ENCODE measurements around the gene CD7.

DNA sequence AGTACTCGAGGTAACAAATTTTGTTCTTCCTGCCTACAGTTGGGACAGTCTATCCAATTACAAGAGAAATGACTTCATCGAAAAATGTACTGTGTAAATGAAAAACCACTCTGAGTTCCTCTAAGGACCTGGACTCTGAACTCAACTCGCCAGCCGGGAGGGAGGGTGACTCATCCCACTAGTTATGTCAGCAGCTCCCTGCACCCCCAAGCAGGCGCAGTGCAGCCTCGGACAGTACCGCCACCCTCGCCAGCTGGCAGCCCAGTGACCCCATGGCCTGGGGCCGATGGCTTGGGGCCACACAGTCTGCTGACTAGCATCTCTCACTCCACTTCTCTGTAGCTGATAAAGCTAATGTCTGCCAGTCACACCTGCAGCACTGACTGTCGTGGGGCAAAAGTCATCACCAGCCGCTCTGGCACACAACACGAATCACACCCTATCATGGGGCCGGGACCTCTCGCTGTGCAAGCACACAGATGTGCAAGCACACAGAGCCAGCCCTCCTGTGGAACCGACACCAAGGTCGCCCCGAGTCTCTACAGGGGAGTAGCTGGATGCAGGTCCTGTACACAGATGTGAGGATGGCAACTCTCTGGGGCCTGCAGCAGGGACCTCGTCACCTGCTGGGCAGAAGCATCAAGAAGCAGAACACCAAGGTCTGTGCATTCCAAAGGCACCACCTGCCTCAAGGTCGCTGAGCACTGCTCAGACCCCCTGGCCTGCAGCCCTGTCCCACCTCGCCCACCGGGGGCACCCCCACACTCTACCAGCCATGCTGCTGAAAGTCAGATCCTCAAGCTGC lies 49.6 kb downstream of the CD7 start:
- TF ChIP-seq, protein P1, sequence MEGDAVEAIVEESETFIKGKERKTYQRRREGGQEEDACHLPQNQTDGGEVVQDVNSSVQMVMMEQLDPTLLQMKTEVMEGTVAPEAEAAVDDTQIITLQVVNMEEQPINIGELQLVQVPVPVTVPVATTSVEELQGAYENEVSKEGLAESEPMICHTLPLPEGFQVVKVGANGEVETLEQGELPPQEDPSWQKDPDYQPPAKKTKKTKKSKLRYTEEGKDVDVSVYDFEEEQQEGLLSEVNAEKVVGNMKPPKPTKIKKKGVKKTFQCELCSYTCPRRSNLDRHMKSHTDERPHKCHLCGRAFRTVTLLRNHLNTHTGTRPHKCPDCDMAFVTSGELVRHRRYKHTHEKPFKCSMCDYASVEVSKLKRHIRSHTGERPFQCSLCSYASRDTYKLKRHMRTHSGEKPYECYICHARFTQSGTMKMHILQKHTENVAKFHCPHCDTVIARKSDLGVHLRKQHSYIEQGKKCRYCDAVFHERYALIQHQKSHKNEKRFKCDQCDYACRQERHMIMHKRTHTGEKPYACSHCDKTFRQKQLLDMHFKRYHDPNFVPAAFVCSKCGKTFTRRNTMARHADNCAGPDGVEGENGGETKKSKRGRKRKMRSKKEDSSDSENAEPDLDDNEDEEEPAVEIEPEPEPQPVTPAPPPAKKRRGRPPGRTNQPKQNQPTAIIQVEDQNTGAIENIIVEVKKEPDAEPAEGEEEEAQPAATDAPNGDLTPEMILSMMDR (conservative IDR thresholded peaks at IDR 0.05; ENCODE audit: low read depth, low read length): no peak
- TF ChIP-seq EZH2 (IDR thresholded peaks at IDR 0.05; ENCODE audit: borderline replicate concordance, low read depth, low read length, poor library complexity, severe bottlenecking): no peak

All from A673 (cell line).